Adipocyte (in vitro differentiated cells): ENCODE results near the gene FBN2.
A peak's percentile ranks its signal among the peaks of the same experiment; 100 is the strongest.

Source experiments
- DNase-seq: peaks from one replicate; pipeline ENCODE4 v3.0.0-alpha.2; 2015; ENCODE audit warnings: low read depth
- H3K27me3 ChIP-seq: replicated peaks from 2 replicates; pipeline ENCODE4 v1.7.0; 2013; ENCODE audit warnings: mild to moderate bottlenecking, low read length, moderate library complexity; ENCODE audit not compliant: control insufficient read depth, insufficient read depth
- H3K36me3 ChIP-seq: 2 replicates; pipeline ENCODE4 v1.7.0; 2013; ENCODE audit warnings: low read length, mild to moderate bottlenecking, moderate library complexity; ENCODE audit not compliant: control insufficient read depth, insufficient read depth, severe bottlenecking
- H3K4me1 ChIP-seq: 2 replicates; pipeline ENCODE4 v1.7.0; 2013; ENCODE audit warnings: mild to moderate bottlenecking, low read length, moderate library complexity; ENCODE audit not compliant: control insufficient read depth, insufficient read depth
- H3K4me3 ChIP-seq: 2 replicates; pipeline ENCODE4 v1.7.0; 2013; ENCODE audit warnings: mild to moderate bottlenecking, low read length, moderate library complexity
- H3K9ac ChIP-seq: 2 replicates; pipeline ENCODE4 v1.7.0; 2013; ENCODE audit warnings: mild to moderate bottlenecking, low read length, moderate library complexity
- H3K9me3 ChIP-seq: 2 replicates; pipeline ENCODE4 v1.7.0; 2013; ENCODE audit warnings: mild to moderate bottlenecking, low read length, moderate library complexity; ENCODE audit not compliant: control insufficient read depth

FBN2 gene

DNA sequence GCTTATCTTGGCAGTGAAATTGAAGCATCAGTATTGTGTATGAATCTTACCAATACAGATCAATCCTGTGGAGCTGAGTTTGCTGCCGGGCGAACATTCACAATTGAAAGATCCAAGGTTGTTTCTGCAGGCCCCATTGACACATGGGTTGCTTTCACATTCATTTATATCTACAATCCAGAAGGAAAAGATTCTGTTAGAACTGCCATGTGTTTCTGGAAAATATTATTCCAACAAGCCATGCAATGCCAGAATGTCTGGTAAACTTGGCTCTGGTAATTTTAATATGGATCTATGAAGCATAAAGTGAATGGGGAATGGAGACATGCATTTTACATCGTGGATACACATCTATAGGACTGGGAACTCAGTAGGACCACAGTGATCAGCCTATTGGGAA lies 180.8 kb downstream of the FBN2 start:
- Histone ChIP-seq H3K9ac (no peak overlapping the region), H3K27me3 (no peaks in the 10 kb centered on the region), H3K4me1 (peaks cover 15% of the 10 kb centered on the region), H3K9me3 (no peaks in the 10 kb centered on the region), H3K36me3 (peaks cover 100% of the 10 kb centered on the region), H3K4me3 (no peak overlapping the region)
- DNase-seq, result no peak

DNA sequence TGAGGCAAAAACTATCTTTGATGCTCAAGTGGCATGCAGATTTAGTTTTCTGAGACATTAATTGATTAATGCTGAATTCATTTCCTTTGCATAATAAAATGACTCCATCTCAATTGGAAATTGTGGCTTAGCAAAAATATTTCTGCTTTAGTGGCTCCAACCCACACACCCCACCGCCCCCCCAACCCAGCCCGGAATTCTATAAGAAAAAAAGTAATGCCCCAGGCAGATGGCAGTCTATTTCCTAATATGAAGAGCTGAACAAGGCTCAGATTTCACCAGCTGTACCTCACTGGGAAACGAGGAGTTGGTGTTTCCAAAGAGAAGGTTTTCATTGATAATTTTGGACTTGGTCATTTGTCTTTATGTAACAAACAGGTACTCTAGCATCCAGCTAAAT lies 182.1 kb downstream of the FBN2 start:
- Histone ChIP-seq H3K4me3 (no peak overlapping the region), H3K27me3 (no peaks in the 10 kb centered on the region), H3K4me1 (peaks cover 15% of the 10 kb centered on the region), H3K36me3 (peaks cover 100% of the 10 kb centered on the region), H3K9me3 (no peaks in the 10 kb centered on the region), H3K9ac (no peak overlapping the region)
- DNase-seq, result peak; percentile 76

DNA sequence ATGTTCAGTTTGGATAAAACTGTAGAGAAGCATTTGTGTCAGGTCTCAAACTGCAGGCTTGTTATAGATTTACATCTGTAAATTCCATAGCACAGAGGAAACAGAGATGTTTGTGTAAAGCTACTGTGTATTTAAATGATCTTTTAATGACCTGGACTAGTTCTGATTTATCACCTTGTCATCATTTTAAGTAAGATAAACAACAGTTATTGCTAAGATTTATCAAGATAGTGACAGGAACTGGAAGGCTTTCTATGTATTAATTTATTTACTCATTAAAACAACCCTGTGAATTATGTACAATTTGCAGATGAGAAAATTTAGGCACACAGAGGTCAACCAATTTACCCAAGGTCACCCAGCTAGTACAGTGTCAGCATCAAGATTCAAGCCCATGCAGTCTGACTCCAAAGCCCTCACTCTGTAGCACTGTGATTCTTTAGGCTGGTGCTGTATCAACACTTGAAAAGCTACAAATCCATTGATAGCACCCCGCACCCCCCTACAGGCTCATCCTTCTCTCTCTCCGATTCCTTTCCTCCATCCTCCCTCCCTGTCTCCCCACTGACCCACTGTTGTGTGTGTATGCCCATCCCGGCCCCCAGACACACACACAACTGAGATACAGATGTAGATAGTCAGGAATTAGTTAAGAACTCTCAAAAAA lies 184.5 kb downstream of the FBN2 start:
- Histone ChIP-seq H3K4me3 (no peak overlapping the region), H3K36me3 (peaks cover 100% of the 10 kb centered on the region), H3K9me3 (no peaks in the 10 kb centered on the region), H3K27me3 (no peaks in the 10 kb centered on the region), H3K9ac (no peak overlapping the region), H3K4me1 (peaks cover 3% of the 10 kb centered on the region)
- no peak for DNase-seq

DNA sequence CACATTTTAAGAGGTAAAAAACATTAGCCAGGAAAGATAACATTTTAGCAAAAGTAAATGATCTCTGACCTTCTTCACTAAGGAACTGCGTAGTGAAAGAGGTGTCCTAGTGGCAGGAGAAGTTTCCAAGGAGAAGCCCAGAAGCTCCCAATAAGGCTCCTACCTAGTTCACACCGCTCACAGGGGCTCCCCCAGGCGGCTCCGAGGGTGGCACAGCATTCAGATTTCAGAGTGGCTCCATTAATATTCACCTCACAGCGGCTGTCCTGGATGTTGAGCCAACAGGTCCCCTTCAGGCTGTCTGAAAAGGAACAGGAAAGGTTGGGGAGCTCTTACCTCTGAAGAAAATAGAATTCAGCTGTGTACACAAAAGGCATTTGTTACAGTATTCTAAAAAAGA lies 187.3 kb downstream of the FBN2 start:
- no peak for DNase-seq
- Histone ChIP-seq H3K27me3 (no peaks in the 10 kb centered on the region), H3K4me1 (peaks cover 3% of the 10 kb centered on the region), H3K4me3 (no peak overlapping the region), H3K9me3 (no peaks in the 10 kb centered on the region), H3K36me3 (peaks cover 100% of the 10 kb centered on the region), H3K9ac (no peak overlapping the region)

DNA sequence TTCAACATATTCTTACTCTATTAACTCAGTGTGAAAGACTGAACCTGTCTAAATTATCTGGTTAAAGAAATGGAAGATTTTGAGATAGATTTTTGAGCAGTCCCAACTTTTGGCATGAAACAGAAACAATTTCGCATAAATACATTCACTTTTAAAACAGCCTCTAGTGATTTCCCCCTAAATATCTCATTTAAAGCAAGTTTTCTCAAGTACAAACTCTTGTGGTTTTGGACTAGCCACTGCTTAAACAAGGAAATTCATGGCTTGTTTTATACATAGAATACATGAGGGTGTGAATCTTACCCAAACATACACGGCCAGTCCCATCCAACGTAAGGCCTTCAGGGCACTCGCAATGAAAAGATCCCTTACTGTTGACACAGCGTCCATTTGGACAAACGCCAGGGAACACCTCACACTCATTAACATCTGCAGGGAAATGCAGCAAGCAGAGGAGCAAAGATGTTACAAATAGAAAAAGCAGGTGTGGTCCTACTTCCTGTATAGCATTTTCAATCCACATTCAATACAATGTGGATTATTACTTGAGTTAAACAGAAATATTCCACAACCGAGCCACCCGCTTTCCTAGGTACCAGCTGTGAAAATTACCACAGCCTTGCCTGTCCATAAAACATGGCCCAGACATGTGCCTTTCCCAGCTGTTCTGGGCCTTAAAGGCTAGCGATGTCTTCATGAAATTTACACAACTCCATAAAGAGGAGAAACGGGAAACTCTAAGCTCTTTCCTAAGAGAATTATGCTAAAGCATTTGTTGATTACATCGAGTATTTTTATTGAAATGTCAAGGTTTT lies 188.8 kb downstream of the FBN2 start:
- DNase-seq, result no peak
- Histone ChIP-seq H3K4me3 (no peak overlapping the region), H3K9ac (no peak overlapping the region), H3K4me1 (no peaks in the 10 kb centered on the region), H3K36me3 (peaks cover 99% of the 10 kb centered on the region), H3K27me3 (no peaks in the 10 kb centered on the region), H3K9me3 (no peaks in the 10 kb centered on the region)

DNA sequence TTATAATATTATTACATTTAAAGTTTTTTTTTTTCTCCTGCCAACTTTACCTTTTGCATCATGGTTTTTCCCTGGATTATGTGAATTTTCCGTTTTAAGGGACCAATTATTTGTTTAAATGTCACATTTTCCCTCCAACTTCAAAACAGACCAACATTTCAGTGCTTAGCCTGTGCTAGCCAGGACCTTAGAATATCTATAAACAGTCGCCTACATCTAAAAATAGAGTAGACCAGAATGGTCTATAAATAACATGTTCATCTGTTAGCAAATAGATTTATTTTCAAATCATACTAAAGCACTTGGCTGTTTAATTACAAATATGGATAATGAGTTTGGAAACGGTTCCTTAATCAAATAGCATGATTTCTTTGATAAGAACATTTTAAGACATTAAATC lies 192.0 kb downstream of the FBN2 start:
- Histone ChIP-seq H3K36me3 (peaks cover 99% of the 10 kb centered on the region), H3K9me3 (no peaks in the 10 kb centered on the region), H3K9ac (no peak overlapping the region), H3K27me3 (no peaks in the 10 kb centered on the region), H3K4me1 (peaks cover 6% of the 10 kb centered on the region), H3K4me3 (no peak overlapping the region)
- DNase-seq, result no peak

DNA sequence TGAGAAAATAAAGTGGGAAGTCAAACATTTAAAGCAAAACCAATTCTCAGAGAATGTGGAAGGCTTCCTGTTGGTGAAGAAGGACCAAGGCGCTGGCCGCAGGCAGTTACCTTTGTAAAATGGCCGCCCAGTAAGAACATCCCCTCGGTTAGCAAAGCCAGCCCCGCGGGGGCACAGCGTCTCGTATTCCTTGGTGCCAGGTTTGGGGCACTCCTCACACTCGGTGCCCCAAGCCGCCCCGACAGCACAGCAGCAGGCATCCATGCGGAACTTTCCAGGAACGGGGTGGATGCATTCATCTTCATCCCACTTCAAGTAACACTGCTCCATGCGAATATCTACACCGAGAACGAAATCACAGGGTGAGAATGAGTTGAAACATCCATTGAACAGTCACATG lies 192.8 kb downstream of the FBN2 start:
- no peak overlapping the region for H3K9ac ChIP-seq
- no peak overlapping the region for H3K4me3 ChIP-seq
- H3K9me3 ChIP-seq, result no peaks in the 10 kb centered on the region
- peaks cover 14% of the 10 kb centered on the region for H3K4me1 ChIP-seq
- H3K27me3 ChIP-seq, result no peaks in the 10 kb centered on the region
- peaks cover 99% of the 10 kb centered on the region for H3K36me3 ChIP-seq
- DNase-seq, result no peak

DNA sequence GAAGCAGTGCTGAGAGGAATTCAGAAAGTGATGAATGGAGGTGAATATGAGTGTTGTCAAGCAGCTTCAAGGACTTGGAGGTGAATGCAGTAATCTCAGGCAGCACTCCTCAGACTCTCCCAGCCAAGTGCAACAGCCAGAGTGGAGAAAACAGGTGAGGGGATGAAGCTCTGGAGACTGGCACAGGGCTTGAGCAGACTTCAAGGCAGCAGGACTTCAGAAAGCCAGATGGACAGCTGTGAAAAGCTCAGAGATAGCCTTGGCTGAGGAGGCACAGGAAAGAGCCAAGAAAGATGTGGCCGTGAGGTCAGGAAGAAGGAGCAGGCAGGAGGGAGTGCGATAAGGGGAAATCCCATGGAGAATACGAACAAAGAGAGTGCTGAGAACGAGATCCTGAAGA lies 194.9 kb downstream of the FBN2 start:
- Histone ChIP-seq H3K4me1 (peaks cover 14% of the 10 kb centered on the region), H3K36me3 (peaks cover 99% of the 10 kb centered on the region), H3K9me3 (no peaks in the 10 kb centered on the region), H3K9ac (no peak overlapping the region), H3K4me3 (no peak overlapping the region), H3K27me3 (no peaks in the 10 kb centered on the region)
- DNase-seq, result no peak

DNA sequence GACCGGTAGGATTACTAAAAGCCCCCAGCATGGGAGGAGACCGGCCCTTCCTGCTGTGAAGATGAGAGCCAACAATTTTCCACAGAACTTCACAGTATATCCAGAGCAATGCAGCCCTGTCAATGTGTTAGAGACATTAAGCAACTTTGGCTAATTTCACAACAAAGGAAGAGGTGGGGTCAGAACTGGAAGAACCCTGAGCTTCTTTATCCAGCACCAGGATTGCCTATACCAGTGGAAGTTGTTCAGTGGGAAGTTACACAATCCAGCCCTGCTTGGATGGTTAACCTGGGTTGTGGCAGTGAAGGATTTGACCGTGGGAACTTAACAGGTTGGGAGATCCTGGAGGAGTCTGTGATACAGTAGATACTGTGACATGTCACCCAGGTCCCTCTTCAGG lies 197.0 kb downstream of the FBN2 start:
- Histone ChIP-seq H3K36me3 (peaks cover 99% of the 10 kb centered on the region), H3K9me3 (no peaks in the 10 kb centered on the region), H3K27me3 (no peaks in the 10 kb centered on the region), H3K4me1 (peaks cover 14% of the 10 kb centered on the region), H3K4me3 (no peak overlapping the region), H3K9ac (no peak overlapping the region)
- peak; percentile 73 for DNase-seq

DNA sequence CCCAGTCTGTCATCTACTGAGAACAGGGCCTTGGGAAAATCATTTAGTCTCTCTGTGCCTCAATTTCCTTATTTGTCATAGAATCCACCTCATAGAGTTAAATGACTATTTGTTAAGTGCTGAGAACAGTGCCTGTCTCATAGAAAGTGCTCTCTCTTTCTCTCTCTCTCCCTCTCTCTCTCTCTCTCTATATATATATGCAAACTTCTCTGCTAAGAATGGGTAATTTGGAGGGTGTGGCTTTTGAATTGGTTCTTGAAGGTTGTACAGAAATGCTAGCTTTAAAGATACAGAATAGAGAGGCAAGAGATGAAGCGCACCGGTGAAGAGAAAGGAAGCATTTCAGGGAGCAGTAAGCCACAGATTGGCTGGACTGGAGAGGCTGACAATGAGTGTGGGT lies 197.4 kb downstream of the FBN2 start:
- no peaks in the 10 kb centered on the region for H3K27me3 ChIP-seq
- no peak overlapping the region for H3K4me3 ChIP-seq
- peaks cover 99% of the 10 kb centered on the region for H3K36me3 ChIP-seq
- peaks cover 14% of the 10 kb centered on the region for H3K4me1 ChIP-seq
- no peak overlapping the region for H3K9ac ChIP-seq
- no peak for DNase-seq
- H3K9me3 ChIP-seq, result no peaks in the 10 kb centered on the region

DNA sequence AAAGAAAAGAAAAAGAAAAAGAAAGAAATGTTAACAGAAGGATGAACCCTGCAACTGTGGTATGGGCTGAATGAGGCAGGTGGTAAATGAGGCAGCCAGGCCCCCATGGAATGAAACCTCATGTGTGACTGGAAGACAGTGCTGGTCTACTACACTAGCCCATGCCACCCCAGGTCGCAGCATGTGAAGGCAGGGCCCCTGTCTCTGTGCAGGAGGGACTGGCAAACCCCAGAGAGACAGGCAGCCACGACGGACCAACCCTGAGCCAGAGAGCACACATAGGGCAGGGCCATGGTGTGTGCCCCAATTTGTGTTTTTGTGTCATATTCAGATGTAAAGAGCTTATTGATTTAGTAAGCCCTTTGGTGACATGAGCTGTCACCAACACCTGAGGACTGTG lies 198.5 kb downstream of the FBN2 start:
- Histone ChIP-seq H3K9me3 (no peaks in the 10 kb centered on the region), H3K4me3 (no peak overlapping the region), H3K36me3 (peaks cover 99% of the 10 kb centered on the region), H3K4me1 (peaks cover 14% of the 10 kb centered on the region), H3K9ac (no peak overlapping the region), H3K27me3 (no peaks in the 10 kb centered on the region)
- DNase-seq, result no peak
